HG03457 (cell line): ENCODE data around the gene SLC25A27.
A peak's percentile ranks its signal among the peaks of the same experiment; 100 is the strongest.
"Not testable (repeated sequence)": the region's sequence is repeated elsewhere in the genome, so short reads cannot be mapped to it uniquely, and the experiment has no call there.

Source experiments
- ATAC-seq: cut with Tn5 transposase; IDR thresholded peaks from one replicate; pipeline ENCODE4 v1.9.1; 2021; ENCODE audit warnings: moderate number of reproducible peaks; ENCODE audit not compliant: unreplicated experiment

The SLC25A27 gene

GRCh38 chr6:46652603-46653438 is at the start of gene SLC25A27, which contains the start of gene CYP39A1:
TSS of gene SLC25A27 (plus strand) at chr6:46652975. CDS start at chr6:46653193, 218 bp downstream.
TSS of gene CYP39A1 (minus strand) at chr6:46652818. CDS start at chr6:46652582, 236 bp downstream.
- peak; percentile 100 for ATAC-seq

GRCh38 chr6:46605091-46605797 is 47.5 kb upstream of the SLC25A27 start:
- peak; percentile 87 for ATAC-seq

- no peak for ATAC-seq
Observed at GRCh38 chr6:46606338-46606737, 46.4 kb upstream of the SLC25A27 start.

- ATAC-seq = no peak
Observed at GRCh38 chr6:46610862-46611553, 41.8 kb upstream of the SLC25A27 start.

- no peak for ATAC-seq
Observed at GRCh38 chr6:46612645-46613044, 40.1 kb upstream of the SLC25A27 start.

- ATAC-seq = no peak
Observed at GRCh38 chr6:46618726-46619125, 34.0 kb upstream of the SLC25A27 start.

- no peak for ATAC-seq
Observed at GRCh38 chr6:46626228-46626909, 26.4 kb upstream of the SLC25A27 start.

- no peak for ATAC-seq
Observed at GRCh38 chr6:46626976-46627375, 25.8 kb upstream of the SLC25A27 start.

- ATAC-seq = no peak
Observed at GRCh38 chr6:46628498-46628897, 24.3 kb upstream of the SLC25A27 start.

GRCh38 chr6:46628976-46629375 is 23.8 kb upstream of the SLC25A27 start:
- no peak for ATAC-seq

- no peak for ATAC-seq
Observed at GRCh38 chr6:46629691-46630090, 23.1 kb upstream of the SLC25A27 start.

- no peak for ATAC-seq
Observed at GRCh38 chr6:46632053-46632452, 20.7 kb upstream of the SLC25A27 start.

GRCh38 chr6:46635462-46635861 is 17.3 kb upstream of the SLC25A27 start:
- no peak for ATAC-seq

GRCh38 chr6:46637145-46637544 is 15.6 kb upstream of the SLC25A27 start:
- no peak for ATAC-seq

GRCh38 chr6:46637933-46638332 is 14.8 kb upstream of the SLC25A27 start:
- ATAC-seq = no peak

- no peak for ATAC-seq
Observed at GRCh38 chr6:46638650-46639049, 14.1 kb upstream of the SLC25A27 start.

GRCh38 chr6:46642928-46643751 is 9.6 kb upstream of the SLC25A27 start:
- ATAC-seq = no peak

- ATAC-seq = no peak
Observed at GRCh38 chr6:46645265-46645664, 7.5 kb upstream of the SLC25A27 start.

- not testable (repeated sequence) for ATAC-seq
Observed at GRCh38 chr6:46648108-46648507, 4.7 kb upstream of the SLC25A27 start.
